Breast epithelium (tissue), 4 donors: ENCODE measurements around the gene FAT2. TPM values are rescaled to one million over a fixed set of nuclear protein-coding genes. Genes with fewer than 3 reads are reported as not detected.

ENCODE experiments used
- DNase-seq, 2 donors: peaks; one replicate each; pipeline ENCODE4 v3.0.0-alpha.2; 2019; ENCODE audit warnings: low spot score in 2 of 2
- H3K27ac ChIP-seq, 2 donors: fragments of 200-600 bp; sonication (generic) in 1 of 2; one replicate each; pipeline ENCODE4 v1.5.1; 2016 to 2019; ENCODE audit warnings: mild to moderate bottlenecking in 1 of 2
- H3K27me3 ChIP-seq, 2 donors: fragments of 200-600 bp; sonication (generic) in 1 of 2; one replicate each; pipeline versions ENCODE4 v1.5.1 to v1.6.0; 2017 to 2019; ENCODE audit warnings: control low read depth in 1 of 2, mild to moderate bottlenecking in 1 of 2
- H3K36me3 ChIP-seq: fragments of 200-600 bp; one replicate; pipeline ENCODE4 v1.5.1; 2019
- H3K4me1 ChIP-seq, 2 donors: fragments of 200-600 bp; sonication (generic); one replicate each; pipeline ENCODE4 v1.5.1; 2016 to 2019; ENCODE audit warnings: control low read depth in 1 of 2
- H3K4me3 ChIP-seq, 3 donors: fragments of 200-600 bp; sonication (generic); 1 replicate in 2 of 3; 2 replicates in 1 of 3; pipeline ENCODE4 v1.5.1; 2016 to 2019; ENCODE audit warnings: mild to moderate bottlenecking in 3 of 3, moderate library complexity in 2 of 3
- H3K9me3 ChIP-seq, 2 donors: fragments of 200-600 bp; sonication (generic) in 1 of 2; one replicate each; pipeline ENCODE4 v1.5.1; 2016 to 2019; ENCODE audit warnings: control low read depth in 1 of 2
- CTCF ChIP-seq, 3 donors: fragments of 450-650 bp; IDR thresholded peaks; one replicate each; pipeline ENCODE4 v1.5.1; 2016 to 2017; ENCODE audit warnings: antibody characterized with exemption in 3 of 3, mild to moderate bottlenecking in 3 of 3, moderate library complexity in 3 of 3
- POLR2A ChIP-seq: fragments of 450-650 bp; IDR thresholded peaks from one replicate; pipeline ENCODE4 v1.6.1; 2016; ENCODE audit warnings: antibody characterized with exemption, mild to moderate bottlenecking, moderate library complexity
- POLR2AphosphoS5 ChIP-seq, 3 donors: sonication (generic); formaldehyde crosslinking; IDR thresholded peaks; one replicate each; pipeline ENCODE4 v1.6.1; 2017; ENCODE audit warnings: antibody characterized with exemption in 3 of 3
- intact Hi-C: fragments of 100-400 bp; cut with DNase I; formaldehyde crosslinking; loops from one replicate; pipeline ENCODE4 v1.15.1; 2023; ENCODE audit warnings: low total_unique reads
- total RNA-seq, 3 donors: library from RNA; depleted of rRNA; stranded (reverse); fragments of >200 nt; gene quantifications; one replicate each; pipeline ENCODE4 v1.1.0, GENCODE V29; 2016

FAT2 gene
- total RNA-seq, 3 donors from 2014 or later, result 0.16 to 5.4 (median 3.6) TPM

DNA sequence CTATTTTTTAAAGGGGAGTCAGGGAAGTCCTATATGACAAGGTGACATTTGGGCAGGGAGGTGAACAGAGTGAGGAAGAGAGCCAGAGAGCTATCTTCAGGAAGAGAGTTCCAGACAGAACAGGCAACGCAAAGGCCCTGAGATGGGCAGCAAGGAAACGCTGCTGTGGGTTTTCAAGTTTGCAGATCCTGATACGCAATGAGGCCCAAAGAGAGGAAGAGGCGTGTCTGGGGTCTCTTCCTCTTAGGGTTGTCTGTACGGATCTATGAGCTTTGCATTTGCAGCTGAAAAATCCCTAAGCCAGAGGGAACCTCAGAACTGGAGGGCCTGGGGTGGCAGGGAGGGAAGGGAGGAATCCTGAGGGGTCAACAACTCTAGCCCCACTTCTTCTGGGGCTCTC, 13.6 kb downstream of the FAT2 start:
- TF ChIP-seq CTCF (IDR thresholded peaks at IDR 0.05) (no peak), POLR2A (no peak), POLR2AphosphoS5 (IDR thresholded peaks at IDR 0.05) (no peak)
- no peaks in the 10 kb centered on the region for H3K36me3 ChIP-seq
- H3K4me1 ChIP-seq, result peaks cover 0 to 7% of the 10 kb centered on the region in 2 donors
- H3K27me3 ChIP-seq, result no peaks in the 10 kb centered on the region
- no peak overlapping the region for H3K27ac ChIP-seq
- intact Hi-C loops, result no loop called here
- H3K4me3 ChIP-seq, result no peak overlapping the region
- no peaks in the 10 kb centered on the region for H3K9me3 ChIP-seq
- DNase-seq, result no peak

DNA sequence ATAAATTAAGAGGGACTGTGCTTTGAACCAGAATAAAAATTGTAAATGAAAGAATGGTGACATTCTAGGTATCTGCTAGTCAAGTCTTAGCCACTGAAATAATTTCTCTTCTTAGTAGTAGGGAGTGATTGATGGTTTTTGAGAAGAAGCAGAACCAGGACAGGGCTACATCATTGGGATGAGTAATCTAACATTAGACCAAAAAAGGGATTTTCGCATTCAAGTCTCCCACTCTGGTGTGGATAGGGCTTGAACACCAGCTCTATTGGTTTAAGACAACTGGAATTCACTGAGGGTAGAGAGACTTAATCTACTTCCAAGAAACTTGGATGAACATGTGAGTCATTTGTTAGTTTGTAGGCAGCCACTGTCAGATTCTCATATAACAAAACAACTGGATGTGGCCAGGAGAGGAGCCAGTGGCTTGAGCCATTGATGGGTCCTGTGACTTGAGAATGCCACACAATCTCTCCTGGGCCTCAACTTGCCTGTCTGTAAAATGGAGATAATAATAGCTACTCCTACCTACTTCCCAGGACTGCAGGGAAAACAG, 16.6 kb downstream of the FAT2 start:
- no peak overlapping the region for H3K4me3 ChIP-seq
- no peaks in the 10 kb centered on the region for H3K27me3 ChIP-seq
- H3K9me3 ChIP-seq, result no peaks in the 10 kb centered on the region
- TF ChIP-seq POLR2A (no peak), POLR2AphosphoS5 (IDR thresholded peaks at IDR 0.05) (no peak)
- peak overlapping the region in 1 of 2 donors; percentile 80 for H3K27ac ChIP-seq
- intact Hi-C loops, result loop anchor here (2.0 kb wide), 1 partner anchor 14 kb away; no protein-coding TSS in a partner anchor
- peaks cover 0 to 3% of the 10 kb centered on the region in 2 donors for H3K4me1 ChIP-seq
- DNase-seq, result no peak
- H3K36me3 ChIP-seq, result no peaks in the 10 kb centered on the region

GRCh38 chr5:151572657-151573368, 18.3 kb downstream of the FAT2 start:
- DNase-seq, result peak in 1 of 2 donors; percentile 53
- H3K27me3 ChIP-seq, result no peaks in the 10 kb centered on the region
- peak overlapping the region; percentile 31 to 80 for H3K27ac ChIP-seq
- peaks cover 0 to 3% of the 10 kb centered on the region in 2 donors for H3K4me1 ChIP-seq
- H3K36me3 ChIP-seq, result no peaks in the 10 kb centered on the region
- H3K4me3 ChIP-seq, result no peak overlapping the region
- intact Hi-C loops, result no loop called here
- H3K9me3 ChIP-seq, result no peaks in the 10 kb centered on the region
- TF ChIP-seq CTCF (IDR thresholded peaks at IDR 0.05), result no peak
- TF ChIP-seq POLR2A, result no peak
- TF ChIP-seq POLR2AphosphoS5 (IDR thresholded peaks at IDR 0.05), result no peak

GRCh38 chr5:151571270-151572173, 19.6 kb downstream of the FAT2 start:
- H3K9me3 ChIP-seq, result no peaks in the 10 kb centered on the region
- no peaks in the 10 kb centered on the region for H3K27me3 ChIP-seq
- H3K4me3 ChIP-seq, result no peak overlapping the region
- H3K27ac ChIP-seq, result peak overlapping the region; percentile 73 to 80
- TF ChIP-seq CTCF (IDR thresholded peaks at IDR 0.05) (no peak), POLR2AphosphoS5 (IDR thresholded peaks at IDR 0.05) (no peak), POLR2A (no peak)
- DNase-seq, result no peak
- intact Hi-C loops, result no loop called here
- H3K4me1 ChIP-seq, result peaks cover 0 to 3% of the 10 kb centered on the region in 2 donors
- no peaks in the 10 kb centered on the region for H3K36me3 ChIP-seq

DNA sequence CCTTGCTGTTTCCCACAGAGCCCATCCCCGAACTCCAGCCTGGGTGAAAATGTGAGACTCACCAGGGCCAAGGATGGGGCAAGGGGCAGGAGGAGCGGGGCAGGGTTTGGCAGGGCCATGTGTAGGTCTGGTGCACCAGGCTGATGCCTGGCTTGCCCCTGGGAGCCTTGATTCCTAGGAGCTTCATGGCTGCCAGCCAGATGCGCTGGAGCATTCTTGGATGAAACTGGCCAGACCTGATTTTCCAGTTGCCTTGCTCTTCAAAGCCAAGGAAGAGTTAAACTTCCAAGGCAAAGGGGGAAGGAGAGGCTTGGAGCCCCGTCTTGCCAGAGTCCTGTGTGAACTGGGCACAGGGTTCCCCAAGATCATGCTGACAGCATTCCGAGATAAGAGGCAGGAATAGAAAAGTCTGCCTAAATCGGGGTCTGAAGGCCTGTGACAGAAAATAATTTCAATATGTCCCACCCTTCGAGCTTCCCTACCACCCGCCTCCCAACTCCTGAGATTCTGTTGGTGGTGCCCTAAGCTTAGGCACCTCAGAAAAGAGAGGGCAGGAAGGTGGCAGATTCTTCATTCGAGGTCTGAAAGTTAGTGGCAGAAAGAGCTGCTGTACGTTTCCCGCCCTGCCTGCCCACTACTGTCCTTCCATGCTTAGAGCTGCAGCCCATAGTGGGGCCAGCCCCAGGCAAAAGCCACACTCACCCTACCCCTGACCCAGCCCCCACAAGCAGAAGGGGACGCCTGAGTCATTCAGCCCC, 20.4 kb downstream of the FAT2 start:
- no peaks in the 10 kb centered on the region for H3K27me3 ChIP-seq
- intact Hi-C loops, result no loop called here
- no peaks in the 10 kb centered on the region for H3K9me3 ChIP-seq
- peaks cover 0 to 3% of the 10 kb centered on the region in 2 donors for H3K4me1 ChIP-seq
- H3K4me3 ChIP-seq, result no peak overlapping the region
- TF ChIP-seq POLR2AphosphoS5 (IDR thresholded peaks at IDR 0.05) (no peak), POLR2A (no peak), CTCF (IDR thresholded peaks at IDR 0.05) (no peak)
- H3K27ac ChIP-seq, result peak overlapping the region; percentile 73 to 80
- DNase-seq, result peak in 1 of 2 donors; percentile 69
- H3K36me3 ChIP-seq, result no peaks in the 10 kb centered on the region
